Common myeloid progenitor, CD34-positive (primary cell): Measurements from ENCODE around the gene KANK2.

Experiments
- CTCF ChIA-PET: fragments of 350-600 bp; sonication (Branson Sonifier 250); formaldehyde crosslinking; loops from one replicate; lab custom pipeline; 2021; ENCODE audit warnings: antibody characterized with exemption; lab: Charles Lee
- POLR2A ChIA-PET: fragments of 350-600 bp; sonication (Branson Sonifier 250); formaldehyde crosslinking; loops from one replicate; lab custom pipeline; 2021; ENCODE audit warnings: antibody characterized with exemption; lab: Charles Lee
- DNase-seq, 3 donors: peaks; one replicate each; pipeline versions ENCODE4 v3.0.0 to v3.0.0-alpha.2; 2013
- H3K27ac ChIP-seq, 2 experiments: 1 replicate in 1 of 2; 2 replicates in 1 of 2; pipeline ENCODE4 v1.7.0; 2013; ENCODE audit warnings: inconsistent platforms in 2 of 2, low read length in 2 of 2, mild to moderate bottlenecking in 2 of 2, low read depth in 1 of 2, moderate library complexity in 1 of 2; ENCODE audit not compliant: severe bottlenecking in 2 of 2, insufficient read depth in 1 of 2, poor library complexity in 1 of 2
- H3K27me3 ChIP-seq, 5 experiments: replicated peaks in 2 of 5; 1 replicate in 3 of 5; 2 replicates in 2 of 5; pipeline versions ENCODE4 v1.6.1 to v1.7.0; 2013; ENCODE audit warnings: low read length in 4 of 5, mild to moderate bottlenecking in 2 of 5, moderate library complexity in 2 of 5, inconsistent platforms in 1 of 5; ENCODE audit not compliant: insufficient read depth in 5 of 5, control insufficient read depth in 4 of 5
- H3K36me3 ChIP-seq, 4 experiments: 1 replicate in 2 of 4; 2 replicates in 2 of 4; pipeline versions ENCODE4 v1.6.1 to v1.7.0; 2013; ENCODE audit warnings: low read length in 3 of 4, control low read depth in 1 of 4, mild to moderate bottlenecking in 1 of 4; ENCODE audit not compliant: control insufficient read depth in 4 of 4, insufficient read depth in 4 of 4
- H3K4me1 ChIP-seq, 4 experiments: 1 replicate in 3 of 4; 2 replicates in 1 of 4; pipeline versions ENCODE4 v1.6.1 to v1.7.1; 2013; ENCODE audit warnings: low read length in 3 of 4, mild to moderate bottlenecking in 3 of 4, control low read depth in 1 of 4, inconsistent platforms in 1 of 4, moderate library complexity in 1 of 4; ENCODE audit not compliant: control insufficient read depth in 4 of 4, insufficient read depth in 4 of 4; ENCODE audit errors: control extremely low read depth in 1 of 4
- H3K4me3 ChIP-seq, 7 experiments: 1 replicate in 4 of 7; 2 replicates in 3 of 7; pipeline versions ENCODE4 v1.5.1 to v1.7.0; 2013; ENCODE audit warnings: mild to moderate bottlenecking in 7 of 7, low read length in 6 of 7, moderate library complexity in 6 of 7, inconsistent platforms in 2 of 7, low read depth in 2 of 7, control low read depth in 1 of 7; ENCODE audit not compliant: insufficient read depth in 4 of 7, control insufficient read depth in 1 of 7; ENCODE audit errors: extremely low read depth in 1 of 7
- H3K9me3 ChIP-seq, 5 experiments: 1 replicate in 4 of 5; 2 replicates in 1 of 5; pipeline versions ENCODE4 v1.6.1 to v1.7.1; 2013; ENCODE audit warnings: low read length in 4 of 5, mild to moderate bottlenecking in 2 of 5, inconsistent platforms in 1 of 5, low read depth in 1 of 5, moderate library complexity in 1 of 5; ENCODE audit not compliant: control insufficient read depth in 4 of 5, insufficient read depth in 2 of 5; ENCODE audit errors: control extremely low read depth in 1 of 5
- WGBS: methylation state at CpG from one replicate; pipeline ENCODE4 v1.1.5; 2013; ENCODE audit not compliant: insufficient coverage; 5-methylcytosine and 5-hydroxymethylcytosine counted together

KANK2 gene

GRCh38 chr19:11175920-11176319 is 21.4 kb downstream of the KANK2 start:
- WGBS: 100% methylated on average over 7 of the region's 7 CpGs
- POLR2A ChIA-PET: no interaction called here
- peaks cover 0 to 10% (median 8%) of the 10 kb centered on the region in 4 experiments for H3K4me1 ChIP-seq
- no peak overlapping the region for H3K27ac ChIP-seq
- H3K27me3 ChIP-seq: no peaks in the 10 kb centered on the region
- DNase-seq: no peak
- no peaks in the 10 kb centered on the region for H3K9me3 ChIP-seq
- H3K4me3 ChIP-seq: no peak overlapping the region
- CTCF ChIA-PET: no interaction called here
- peaks cover 0 to 43% (median 15%) of the 10 kb centered on the region in 4 experiments for H3K36me3 ChIP-seq

DNA sequence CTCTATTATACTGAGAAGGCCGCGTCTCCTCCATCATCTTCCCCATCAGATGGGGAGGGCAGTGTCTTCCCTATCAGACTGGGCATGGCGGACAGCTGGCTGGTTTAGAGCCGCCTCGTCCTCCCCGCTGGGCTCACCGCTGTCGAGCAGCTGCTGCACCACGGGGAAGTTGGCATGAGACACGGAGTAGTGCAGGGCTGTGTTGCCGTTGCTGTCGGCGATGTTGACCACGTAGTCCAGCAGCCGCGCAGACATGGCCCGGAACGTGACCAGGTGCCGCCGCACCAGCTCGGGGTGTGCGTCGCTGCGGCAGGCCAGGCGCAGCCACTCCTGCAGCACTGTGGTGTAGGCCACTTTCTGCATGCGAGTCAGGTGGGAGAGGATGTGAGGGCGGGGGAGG is 23.0 kb downstream of the KANK2 start:
- Histone ChIP-seq H3K27ac (no peak overlapping the region), H3K27me3 (no peaks in the 10 kb centered on the region), H3K9me3 (no peaks in the 10 kb centered on the region), H3K36me3 (peaks cover 2 to 53% (median 21%) of the 10 kb centered on the region in 4 experiments), H3K4me3 (no peak overlapping the region), H3K4me1 (no peaks in the 10 kb centered on the region)
- CTCF ChIA-PET: no interaction called here
- DNase-seq: no peak
- 97% methylated on average over 26 of the region's 27 CpGs for WGBS
- POLR2A ChIA-PET: no interaction called here

DNA sequence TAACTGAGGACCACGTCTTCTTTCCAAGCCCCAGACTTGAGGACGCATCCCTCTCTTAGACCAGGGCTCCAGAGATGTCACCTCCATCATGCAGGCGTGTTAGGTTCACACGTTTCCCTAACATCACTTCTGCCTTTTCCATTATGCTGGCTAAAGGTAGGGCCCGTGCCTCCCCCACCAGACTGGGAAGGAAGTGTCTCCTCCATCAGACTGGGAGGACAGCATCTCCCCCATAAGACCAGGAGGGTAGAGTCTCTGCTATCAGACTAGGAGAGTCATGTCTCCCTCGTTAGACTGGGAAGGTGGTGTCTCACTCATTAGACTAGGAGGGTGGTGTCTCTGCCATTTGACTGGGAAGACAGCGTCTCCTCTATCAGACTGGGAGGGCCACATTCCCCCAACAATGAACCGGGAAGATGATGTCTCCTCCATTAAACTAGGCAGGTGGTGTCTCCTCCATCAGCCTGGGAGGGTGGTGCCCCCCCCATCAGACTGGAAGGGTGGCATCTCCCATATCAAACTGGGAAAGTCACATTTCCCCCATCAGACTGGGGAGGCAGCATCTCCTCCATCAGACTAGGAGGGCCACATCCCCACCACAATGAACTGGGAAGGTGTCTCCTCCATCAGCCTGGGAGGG is 23.7 kb downstream of the KANK2 start:
- Histone ChIP-seq H3K9me3 (no peaks in the 10 kb centered on the region), H3K4me3 (no peak overlapping the region), H3K36me3 (peaks cover 2 to 57% (median 21%) of the 10 kb centered on the region in 4 experiments), H3K27me3 (no peaks in the 10 kb centered on the region), H3K27ac (no peak overlapping the region), H3K4me1 (no peaks in the 10 kb centered on the region)
- POLR2A ChIA-PET: no interaction called here
- no peak for DNase-seq
- 83% methylated on average over 6 of the region's 8 CpGs for WGBS
- CTCF ChIA-PET: no interaction called here

- Histone ChIP-seq H3K4me3 (no peak overlapping the region), H3K36me3 (peaks cover 2 to 54% (median 20%) of the 10 kb centered on the region in 4 experiments), H3K27ac (no peak overlapping the region), H3K4me1 (no peaks in the 10 kb centered on the region), H3K27me3 (no peaks in the 10 kb centered on the region), H3K9me3 (no peaks in the 10 kb centered on the region)
- ChIA-PET CTCF (no interaction called here), POLR2A (no interaction called here)
- 99% methylated on average over 5 of the region's 6 CpGs for WGBS
- no peak for DNase-seq
Observed at GRCh38 chr19:11172576-11172975, 24.8 kb downstream of the KANK2 start.

DNA sequence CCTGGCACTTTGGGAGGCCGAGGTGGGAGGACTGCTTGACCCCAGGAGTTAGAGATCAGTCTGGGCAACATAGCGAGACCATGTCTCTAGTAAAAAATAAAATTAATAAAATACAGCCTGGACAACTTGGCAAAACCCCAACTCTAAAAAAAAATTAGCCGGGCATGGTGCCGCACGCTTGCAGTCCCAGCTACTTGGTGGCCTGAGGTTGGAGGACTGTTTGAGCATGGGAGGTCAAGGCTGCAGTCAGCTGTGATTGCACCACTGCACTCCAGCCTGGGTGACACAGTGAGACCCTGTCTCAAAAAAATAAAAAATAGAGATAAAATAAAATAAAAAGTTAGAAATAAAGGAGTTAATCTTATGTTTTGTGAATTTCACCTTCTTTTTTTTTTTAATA is 26.2 kb downstream of the KANK2 start:
- WGBS: 100% methylated on average over 2 of the region's 5 CpGs
- H3K27me3 ChIP-seq: no peaks in the 10 kb centered on the region
- ChIA-PET POLR2A (no interaction called here), CTCF (no interaction called here)
- no peak overlapping the region for H3K27ac ChIP-seq
- no peaks in the 10 kb centered on the region for H3K4me1 ChIP-seq
- H3K36me3 ChIP-seq: peaks cover 2 to 52% (median 16%) of the 10 kb centered on the region in 4 experiments
- H3K9me3 ChIP-seq: no peaks in the 10 kb centered on the region
- no peak for DNase-seq
- H3K4me3 ChIP-seq: no peak overlapping the region

GRCh38 chr19:11169896-11170678 is 27.3 kb downstream of the KANK2 start:
- no peaks in the 10 kb centered on the region for H3K27me3 ChIP-seq
- no peaks in the 10 kb centered on the region for H3K4me1 ChIP-seq
- no peak overlapping the region for H3K27ac ChIP-seq
- ChIA-PET POLR2A (no interaction called here), CTCF (no interaction called here)
- 95% methylated on average over 30 of the region's 31 CpGs for WGBS
- no peak overlapping the region for H3K4me3 ChIP-seq
- DNase-seq: peak in 1 of 3 donors; percentile 15
- H3K36me3 ChIP-seq: peaks cover 5 to 58% (median 16%) of the 10 kb centered on the region in 4 experiments
- no peaks in the 10 kb centered on the region for H3K9me3 ChIP-seq

DNA sequence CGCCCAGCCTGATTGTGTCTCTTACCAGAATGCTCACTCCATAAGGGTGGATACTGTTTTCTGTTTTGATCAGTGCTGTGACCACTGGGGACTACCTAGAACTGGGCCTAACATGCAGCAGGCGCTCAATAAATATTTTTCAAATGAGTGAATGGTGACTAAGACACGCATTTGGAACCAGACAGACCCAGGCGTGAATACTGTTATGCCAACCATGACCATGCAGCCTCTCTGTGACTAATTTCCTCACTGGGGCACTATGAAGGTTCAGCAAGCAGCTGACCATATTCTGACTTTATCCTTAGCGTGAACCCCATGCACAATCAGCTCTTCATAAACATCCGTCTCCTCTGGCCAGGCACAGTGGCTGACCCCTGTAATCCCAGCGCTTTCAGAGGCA is 28.8 kb downstream of the KANK2 start:
- Histone ChIP-seq H3K36me3 (peaks cover 3 to 46% (median 13%) of the 10 kb centered on the region in 4 experiments), H3K27me3 (no peaks in the 10 kb centered on the region), H3K27ac (no peak overlapping the region), H3K4me1 (no peaks in the 10 kb centered on the region), H3K9me3 (no peaks in the 10 kb centered on the region), H3K4me3 (no peak overlapping the region)
- POLR2A ChIA-PET: interaction anchor here (0.9 kb wide), 1 partner anchor 11 kb away, joined by 3 read pairs; no protein-coding TSS in a partner anchor
- no peak for DNase-seq
- 88% methylated on average over 7 of the region's 7 CpGs for WGBS
- CTCF ChIA-PET: interaction anchor here (1.4 kb wide), 1 partner anchor 42 kb away, joined by 4 read pairs; no protein-coding TSS in a partner anchor
